22Rv1 (cell line): Measurements from ENCODE around the gene PLD1.

Source experiments
- CTCF ChIP-seq: fragments of 450-650 bp; IDR thresholded peaks from 2 replicates; pipeline ENCODE4 v1.5.1; 2017; ENCODE audit warnings: mild to moderate bottlenecking
- ZFX ChIP-seq: fragments of 450-650 bp; IDR thresholded peaks from 2 replicates; pipeline ENCODE4 v1.6.1; 2017; ENCODE audit warnings: antibody characterized with exemption, borderline replicate concordance

- TF ChIP-seq ZFX (no peak), CTCF (no peak)
Measured at GRCh38 chr3:171789759-171790505, 20.4 kb downstream of the PLD1 start.
